GM12891 (cell line): ENCODE measurements around the gene ZNF469. TPM values are rescaled to one million over a fixed set of nuclear protein-coding genes. Genes with fewer than 3 reads are reported as not detected.

Experiments
- DNase-seq: peaks from one replicate; pipeline ENCODE4 v3.0.0; 2011; ENCODE audit warnings: low spot score; ENCODE audit not compliant: insufficient read length
- FAIRE-seq: peaks from 2 replicates; lab custom pipeline; 2011; peaks lifted over from hg19 to GRCh38; lab: Jason Lieb, UNC
- PAX5 ChIP-seq: IDR thresholded peaks from 2 replicates; pipeline ENCODE4 v1.6.1; 2011; ENCODE audit warnings: low read length, moderate library complexity, mild to moderate bottlenecking; ENCODE audit not compliant: insufficient read depth, severe bottlenecking
- POLR2A ChIP-seq: IDR thresholded peaks from 2 replicates; pipeline ENCODE4 v1.6.1; 2011; ENCODE audit warnings: low read depth, low read length, control low read depth
- POLR2AphosphoS5 ChIP-seq: IDR thresholded peaks from 2 replicates; pipeline ENCODE4 v1.6.1; 2011; ENCODE audit warnings: low read depth, low read length, control low read depth
- POU2F2 ChIP-seq: IDR thresholded peaks from 2 replicates; pipeline ENCODE4 v1.6.1; 2011; ENCODE audit warnings: low read depth, mild to moderate bottlenecking, control low read depth, low read length, moderate library complexity
- SPI1 ChIP-seq: IDR thresholded peaks from 2 replicates; pipeline ENCODE4 v1.6.1; 2011; ENCODE audit warnings: low read depth, low read length, control low read depth
- TAF1 ChIP-seq: IDR thresholded peaks from 2 replicates; pipeline ENCODE4 v1.6.1; 2011; ENCODE audit warnings: low read depth, low read length, control low read depth
- polyA plus RNA-seq: library from polyadenylated mRNA; unstranded; fragments of >200 nt; gene quantifications from one replicate; pipeline ENCODE4 v1.2.1, GENCODE V29; 2012; ENCODE audit warnings: low read depth, missing spikeins, inconsistent platforms; ENCODE audit not compliant: missing spikeins

Gene ZNF469
- 0.26 TPM for polyA plus RNA-seq

- TF ChIP-seq SPI1 (no peak), POLR2AphosphoS5 (no peak)
- FAIRE-seq (no peak), DNase-seq (no peak)
Observed at GRCh38 chr16:88382491-88383400, at the start of gene ZNF469. Gene ZNF469 (plus strand): TSS chr16:88382959. CDS start chr16:88427471, 44,512 bp downstream.

GRCh38 chr16:88333848-88334777 lies 48.6 kb upstream of the ZNF469 start:
- FAIRE-seq (no peak), DNase-seq (no peak)
- TF ChIP-seq SPI1 (no peak), PAX5 (no peak), POLR2AphosphoS5 (no peak), POLR2A (no peak), POU2F2 (no peak), TAF1 (no peak)

- TF ChIP-seq SPI1 = no peak
- TF ChIP-seq POLR2A = no peak
- TF ChIP-seq TAF1 = no peak
- TF ChIP-seq PAX5 = no peak
- no peak for TF ChIP-seq POU2F2
- no peak for TF ChIP-seq POLR2AphosphoS5
- no peak for DNase-seq
- no peak for FAIRE-seq
Observed at GRCh38 chr16:88334778-88335720, 47.7 kb upstream of the ZNF469 start.

- FAIRE-seq (no peak), DNase-seq (no peak)
- TF ChIP-seq POLR2A (no peak), SPI1 (no peak), POU2F2 (no peak), TAF1 (no peak), POLR2AphosphoS5 (no peak), PAX5 (no peak)
Observed at GRCh38 chr16:88337021-88337420, 45.7 kb upstream of the ZNF469 start.

GRCh38 chr16:88337538-88337937 lies 45.2 kb upstream of the ZNF469 start:
- DNase-seq (no peak), FAIRE-seq (no peak)
- no peak for TF ChIP-seq SPI1
- TF ChIP-seq TAF1 = no peak
- no peak for TF ChIP-seq POLR2AphosphoS5
- TF ChIP-seq POLR2A = no peak
- no peak for TF ChIP-seq POU2F2
- TF ChIP-seq PAX5 = no peak

GRCh38 chr16:88338111-88338510 lies 44.6 kb upstream of the ZNF469 start:
- TF ChIP-seq TAF1 (no peak), POLR2A (no peak), POU2F2 (no peak), SPI1 (no peak), POLR2AphosphoS5 (no peak), PAX5 (no peak)
- no peak for FAIRE-seq
- no peak for DNase-seq

- FAIRE-seq (no peak), DNase-seq (no peak)
- TF ChIP-seq TAF1 (no peak), POLR2A (no peak), POU2F2 (no peak), PAX5 (no peak), POLR2AphosphoS5 (no peak), SPI1 (no peak)
Observed at GRCh38 chr16:88338896-88339295, 43.9 kb upstream of the ZNF469 start.
